Activated CD8-positive, alpha-beta T cell treated with anti-CD3 and anti-CD28 coated beads for 36 hours (primary cell): ENCODE results near the gene CLINT1. TPM values are rescaled to one million over a fixed set of nuclear protein-coding genes. Genes with fewer than 3 reads are reported as not detected.

Source experiments
- ATAC-seq: fragments of 200-7000 bp; cut with Tn5 transposase; one replicate; pipeline ENCODE4 v1.10.0; 2021; ENCODE audit warnings: mild to moderate bottlenecking, moderate library complexity
- CTCF ChIA-PET: fragments of 350-600 bp; sonication (Branson Sonifier 250); formaldehyde crosslinking; loops from one replicate; lab custom pipeline; 2021; ENCODE audit warnings: antibody characterized with exemption; lab: Charles Lee
- POLR2A ChIA-PET: fragments of 350-600 bp; sonication (Branson Sonifier 250); formaldehyde crosslinking; loops from one replicate; lab custom pipeline; 2021; ENCODE audit warnings: antibody characterized with exemption; lab: Charles Lee
- DNase-seq: peaks from one replicate; pipeline ENCODE4 v3.0.0-alpha.2; 2020
- H3K27ac Mint-ChIP-seq: one replicate; pipeline ENCODE4 v1.8.0; 2021; ENCODE audit warnings: mild to moderate bottlenecking, mixed read lengths
- H3K27me3 Mint-ChIP-seq: one replicate; pipeline ENCODE4 v1.8.0; 2021; ENCODE audit warnings: mixed read lengths
- H3K36me3 Mint-ChIP-seq: one replicate; pipeline ENCODE4 v1.8.0; 2021; ENCODE audit warnings: low read depth, mixed read lengths
- H3K4me1 Mint-ChIP-seq: one replicate; pipeline ENCODE4 v1.8.0; 2021; ENCODE audit warnings: low read depth, mixed read lengths
- H3K4me3 Mint-ChIP-seq: one replicate; pipeline ENCODE4 v1.8.0; 2021; ENCODE audit warnings: mild to moderate bottlenecking, moderate library complexity, mixed read lengths
- H3K9me3 Mint-ChIP-seq: one replicate; pipeline ENCODE4 v1.8.0; 2021; ENCODE audit warnings: mixed read lengths
- CTCF ChIP-seq: fragments of 200-600 bp; IDR thresholded peaks from one replicate; pipeline ENCODE4 v1.8.0; 2022; ENCODE audit warnings: antibody characterized with exemption, mild to moderate bottlenecking
- intact Hi-C: fragments of 100-400 bp; cut with micrococcal nuclease; formaldehyde crosslinking; loops from one replicate; pipeline ENCODE4 v1.10.0; 2022
- total RNA-seq, 2 experiments: library from RNA; stranded (reverse); gene quantifications; one replicate each; pipeline ENCODE4 v1.2.3, GENCODE V29; 2021

Gene CLINT1
- total RNA-seq, 2 experiments from 2014 or later, result 56.8 to 60.7 TPM

- Mint-ChIP-seq H3K9me3 (no peaks in the 10 kb centered on the region), H3K36me3 (peaks cover 19% of the 10 kb centered on the region), H3K4me3 (no peak overlapping the region), H3K27me3 (no peaks in the 10 kb centered on the region), H3K4me1 (peaks cover 38% of the 10 kb centered on the region), H3K27ac (no peak overlapping the region)
- DNase-seq (no peak), ATAC-seq (no peak)
- ChIA-PET POLR2A (no interaction called here), CTCF (interaction anchor here (0.8 to 1.2 kb wide), 2 partner anchors 11 to 20 kb away, joined by 3 to 9 read pairs; no protein-coding TSS in a partner anchor)
- no peak for TF ChIP-seq CTCF
- intact Hi-C loops, result no loop called here
These were observed 108.6 kb downstream of the CLINT1 start for GRCh38 chr5:157750320-157750719.

- Mint-ChIP-seq H3K4me1 (peaks cover 45% of the 10 kb centered on the region), H3K9me3 (no peaks in the 10 kb centered on the region), H3K27me3 (no peaks in the 10 kb centered on the region), H3K4me3 (no peak overlapping the region), H3K36me3 (peaks cover 17% of the 10 kb centered on the region), H3K27ac (no peak overlapping the region)
- ChIA-PET CTCF (interaction anchor here (1.3 kb wide), 1 partner anchor 199 kb away, joined by 3 read pairs; no protein-coding TSS in a partner anchor), POLR2A (no interaction called here)
- ATAC-seq (no peak), DNase-seq (no peak)
- intact Hi-C loops, result no loop called here
- no peak for TF ChIP-seq CTCF
These were observed 109.5 kb downstream of the CLINT1 start for GRCh38 chr5:157749462-157749799.

GRCh38 chr5:157748760-157749461, 110.0 kb downstream of the CLINT1 start:
- DNase-seq (no peak), ATAC-seq (no peak)
- Mint-ChIP-seq H3K27ac (no peak overlapping the region), H3K27me3 (no peaks in the 10 kb centered on the region), H3K4me3 (no peak overlapping the region), H3K4me1 (peaks cover 48% of the 10 kb centered on the region), H3K36me3 (peaks cover 20% of the 10 kb centered on the region), H3K9me3 (no peaks in the 10 kb centered on the region)
- ChIA-PET CTCF (interaction anchor here (0.9 to 6.5 kb wide), 4 partner anchors 12 to 393 kb away, joined by 3 to 51 read pairs (median 3); no protein-coding TSS in a partner anchor), POLR2A (interaction anchor here (0.6 to 0.9 kb wide), 2 partner anchors 9 to 11 kb away, joined by 4 read pairs; no protein-coding TSS in a partner anchor)
- intact Hi-C loops, result no loop called here
- TF ChIP-seq CTCF, result no peak

GRCh38 chr5:157747766-157748700, 110.9 kb downstream of the CLINT1 start:
- intact Hi-C loops, result no loop called here
- CTCF ChIA-PET, result interaction anchor here (0.9 to 6.5 kb wide), 5 partner anchors 13 to 392 kb away, joined by 3 to 51 read pairs (median 3); no protein-coding TSS in a partner anchor

More at GRCh38 chr5:157747766-157748700, 110.9 kb downstream of the CLINT1 start:
- H3K4me3 Mint-ChIP-seq, result no peak overlapping the region
- no peak for TF ChIP-seq CTCF
- peaks cover 51% of the 10 kb centered on the region for H3K4me1 Mint-ChIP-seq
- POLR2A ChIA-PET, result interaction anchor here (0.6 to 0.9 kb wide), 2 partner anchors 10 kb away, joined by 4 read pairs; no protein-coding TSS in a partner anchor
- ATAC-seq (peak; percentile 5), DNase-seq (peak; percentile 15)
- peaks cover 17% of the 10 kb centered on the region for H3K36me3 Mint-ChIP-seq
- H3K27me3 Mint-ChIP-seq, result no peaks in the 10 kb centered on the region
- no peaks in the 10 kb centered on the region for H3K9me3 Mint-ChIP-seq
- peak overlapping the region; percentile 16 for H3K27ac Mint-ChIP-seq
